GM18909 (cell line): ENCODE results near the gene NFE2.
"Not testable (repeated sequence)": the region's sequence is repeated elsewhere in the genome, so short reads cannot be mapped to it uniquely, and the experiment has no call there.

Experiments used
- ATAC-seq: cut with Tn5 transposase; IDR thresholded peaks from one replicate; pipeline ENCODE4 v1.9.1; 2021; ENCODE audit warnings: mild to moderate bottlenecking; ENCODE audit not compliant: unreplicated experiment, poor library complexity

NFE2 gene

GRCh38 chr12:54300732-54301427 is at the start of gene NFE2:
Gene NFE2, minus strand, starts transcription at chr12:54301015. Its CDS starts 5,767 bp downstream, at chr12:54295248.
- no peak for ATAC-seq

- no peak for ATAC-seq
These were observed 48.9 kb upstream of the NFE2 start for GRCh38 chr12:54349679-54350078.

- no peak for ATAC-seq
These were observed 48.2 kb upstream of the NFE2 start for GRCh38 chr12:54349036-54349435.

- ATAC-seq, result no peak
These were observed 40.8 kb upstream of the NFE2 start for GRCh38 chr12:54341378-54342300.

GRCh38 chr12:54340846-54341245 is 40.0 kb upstream of the NFE2 start:
- no peak for ATAC-seq

- no peak for ATAC-seq
These were observed 38.0 kb upstream of the NFE2 start for GRCh38 chr12:54338698-54339296.

- ATAC-seq, result no peak
These were observed 37.2 kb upstream of the NFE2 start for GRCh38 chr12:54337854-54338650.

- ATAC-seq, result no peak
These were observed 36.5 kb upstream of the NFE2 start for GRCh38 chr12:54337280-54337842.

- ATAC-seq, result no peak
These were observed 32.7 kb upstream of the NFE2 start for GRCh38 chr12:54333420-54334034.

- no peak for ATAC-seq
These were observed 30.6 kb upstream of the NFE2 start for GRCh38 chr12:54331461-54331860.

- ATAC-seq, result no peak
These were observed 29.6 kb upstream of the NFE2 start for GRCh38 chr12:54330442-54330841.

- no peak for ATAC-seq
These were observed 28.9 kb upstream of the NFE2 start for GRCh38 chr12:54329759-54330158.

- ATAC-seq, result no peak
These were observed 28.0 kb upstream of the NFE2 start for GRCh38 chr12:54328595-54329337.

GRCh38 chr12:54325442-54326109 is 24.8 kb upstream of the NFE2 start:
- ATAC-seq, result not testable (repeated sequence)

GRCh38 chr12:54324617-54325441 is 24.0 kb upstream of the NFE2 start, which contains the start of gene COPZ1:
Gene COPZ1, plus strand, starts transcription at chr12:54325131. Its CDS starts 33 bp downstream, at chr12:54325164.
- ATAC-seq, result peak; percentile 99

- no peak for ATAC-seq
These were observed 20.5 kb upstream of the NFE2 start for GRCh38 chr12:54321363-54321762.

GRCh38 chr12:54312309-54312708 is 11.5 kb upstream of the NFE2 start:
- not testable (repeated sequence) for ATAC-seq
